ENCODE data around the gene DCC.

Gene DCC

GRCh38 chr18:53225567-53226325 lies 885.7 kb downstream of the DCC start:
- DNase-seq (ENCODE audit: low read depth): no peak

DNA sequence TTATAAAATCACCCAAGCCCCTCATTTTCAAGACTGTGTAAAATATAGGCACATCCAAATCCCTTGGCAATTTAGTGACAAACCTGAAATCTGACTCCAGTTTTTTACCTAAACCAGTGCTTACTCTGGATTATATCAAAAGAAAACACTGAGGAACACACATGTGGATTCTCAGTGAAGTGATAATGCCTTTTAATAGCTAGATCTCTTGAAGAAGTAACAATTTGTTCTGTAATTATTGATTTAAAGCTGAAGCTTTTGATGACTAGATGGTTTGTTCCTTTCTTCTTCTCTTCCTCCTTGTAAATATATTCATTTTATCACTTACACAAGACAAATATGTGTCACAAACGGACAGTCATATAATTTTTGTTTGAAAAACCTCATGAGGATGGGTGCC lies 894.6 kb downstream of the DCC start:
- DNase-seq (ENCODE audit: low read depth): no peak

- no peak for DNase-seq (ENCODE audit: low read depth)
Measured at GRCh38 chr18:53241161-53241560, 901.2 kb downstream of the DCC start.

- no peak for DNase-seq (ENCODE audit: low read depth)
Measured at GRCh38 chr18:53253789-53254188, 913.8 kb downstream of the DCC start.

GRCh38 chr18:53254265-53254664 lies 914.3 kb downstream of the DCC start:
- no peak for DNase-seq (ENCODE audit: low read depth)

DNA sequence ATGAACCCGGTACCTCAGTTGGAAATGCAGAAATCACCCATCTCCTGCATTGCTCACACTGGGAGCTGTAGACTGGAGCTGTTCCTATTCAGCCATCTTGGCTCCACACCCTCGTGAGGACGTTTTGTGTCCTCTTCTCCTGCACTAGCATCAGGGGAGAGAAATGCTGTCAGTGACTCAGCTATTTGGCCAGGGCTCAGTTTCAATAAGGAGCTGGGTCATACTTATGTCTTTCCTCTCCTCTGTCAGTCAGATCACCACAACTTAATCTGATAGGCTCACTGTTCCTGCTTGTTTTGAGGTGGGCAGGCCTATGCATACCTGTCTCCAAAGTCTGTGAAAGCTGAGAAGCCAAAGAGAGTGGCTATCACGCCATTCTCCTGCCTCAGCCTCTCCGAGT lies 921.2 kb downstream of the DCC start:
- no peak for DNase-seq (ENCODE audit: low read depth)

GRCh38 chr18:53266850-53267249 lies 926.9 kb downstream of the DCC start:
- DNase-seq (ENCODE audit: low read depth): no peak

DNA sequence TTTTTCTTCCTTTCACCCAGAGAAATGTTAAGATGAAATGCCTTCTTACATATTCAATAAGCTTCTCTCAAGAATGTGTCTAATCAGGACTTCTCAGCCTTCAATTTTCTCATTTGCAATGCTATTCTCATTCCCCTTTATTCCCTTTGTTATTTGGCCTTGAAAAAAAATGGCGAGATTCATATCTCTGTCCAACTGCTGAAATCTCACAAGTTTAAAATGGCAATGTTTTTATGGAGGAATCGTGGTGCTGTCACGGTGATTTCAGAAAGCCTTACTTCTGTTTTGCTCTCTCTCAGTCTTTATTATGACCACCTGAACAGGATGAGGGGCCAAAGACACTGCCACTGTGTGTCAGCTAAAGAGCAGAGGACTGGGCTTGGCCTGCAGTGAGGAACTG lies 928.5 kb downstream of the DCC start:
- DNase-seq (ENCODE audit: low read depth): no peak

GRCh38 chr18:53281406-53281805 lies 941.4 kb downstream of the DCC start:
- DNase-seq (ENCODE audit: low read depth): no peak

DNA sequence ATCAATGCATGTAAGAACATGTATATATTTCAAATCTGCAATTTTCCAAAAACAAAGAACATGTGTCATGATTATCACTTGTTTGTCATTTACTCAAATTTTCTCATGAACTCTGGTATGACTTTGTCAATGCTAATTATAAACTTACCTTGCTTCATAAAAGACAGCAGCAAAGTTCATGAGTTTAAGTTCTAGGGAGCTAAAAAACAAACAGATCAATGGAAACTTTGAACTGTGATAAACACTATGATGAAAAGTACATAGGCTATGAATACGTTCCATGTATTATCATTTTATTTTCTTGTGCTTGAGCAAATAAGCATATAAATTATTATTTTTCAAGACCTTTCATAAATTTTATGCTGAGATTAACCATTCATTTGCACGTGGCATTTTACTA lies 943.7 kb downstream of the DCC start:
- DNase-seq (ENCODE audit: low read depth): no peak

DNA sequence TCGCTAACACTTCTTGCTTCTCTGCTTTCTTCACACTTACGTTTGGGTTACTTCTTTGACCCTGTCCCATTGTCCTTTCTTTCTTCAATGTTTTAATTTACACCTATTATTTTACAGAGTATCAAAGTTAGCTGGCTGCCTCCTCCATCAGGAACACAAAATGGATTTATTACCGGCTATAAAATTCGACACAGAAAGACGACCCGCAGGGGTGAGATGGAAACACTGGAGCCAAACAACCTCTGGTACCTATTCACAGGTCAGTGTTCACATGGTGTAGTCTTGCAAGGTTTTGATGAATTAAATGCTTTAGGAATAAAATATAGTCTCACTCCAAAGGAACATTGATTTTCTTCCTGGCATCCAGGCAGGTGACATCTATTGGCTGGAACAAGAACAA lies 965.5 kb downstream of the DCC start:
- DNase-seq (ENCODE audit: low read depth): no peak

GRCh38 chr18:53319628-53320027 lies 979.6 kb downstream of the DCC start:
- no peak for DNase-seq (ENCODE audit: low read depth)

DNA sequence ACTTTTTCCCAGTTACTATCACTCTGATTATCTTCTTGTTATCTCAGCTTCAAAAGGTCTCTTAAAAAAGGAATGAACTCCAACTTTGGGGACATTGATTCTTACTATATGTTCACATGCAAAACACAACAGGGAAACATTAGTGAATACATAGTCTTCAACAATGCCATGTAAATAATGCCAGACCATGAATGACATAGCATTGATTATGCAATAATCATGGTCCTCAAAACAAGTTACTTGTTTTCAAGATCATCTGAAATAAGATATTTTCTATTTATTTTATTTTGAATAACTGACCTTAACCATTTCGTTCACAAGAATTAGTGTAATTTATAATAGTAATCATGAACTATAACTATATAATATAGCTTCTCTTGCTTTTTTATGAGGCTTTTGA lies 982.2 kb downstream of the DCC start:
- DNase-seq (ENCODE audit: low read depth): no peak

DNA sequence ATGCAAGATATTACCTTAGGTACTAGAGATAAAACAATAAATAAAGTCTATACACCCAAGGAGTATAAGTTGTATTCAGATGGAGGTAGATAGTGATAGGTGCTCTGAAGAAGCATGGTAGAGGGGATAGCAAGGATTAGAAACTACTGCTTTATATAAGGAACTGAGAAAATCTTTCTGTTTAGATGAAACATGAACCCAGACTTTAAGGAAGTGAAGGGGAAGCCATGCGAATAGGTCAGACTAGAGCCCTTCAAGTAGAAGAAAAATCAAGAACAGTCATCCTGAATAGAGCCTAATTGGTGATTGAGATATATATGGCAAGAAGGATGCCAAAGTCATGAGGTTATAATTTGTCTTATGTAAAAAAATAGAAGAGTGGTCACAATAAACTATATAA lies 984.4 kb downstream of the DCC start:
- no peak for DNase-seq (ENCODE audit: low read depth)

DNA sequence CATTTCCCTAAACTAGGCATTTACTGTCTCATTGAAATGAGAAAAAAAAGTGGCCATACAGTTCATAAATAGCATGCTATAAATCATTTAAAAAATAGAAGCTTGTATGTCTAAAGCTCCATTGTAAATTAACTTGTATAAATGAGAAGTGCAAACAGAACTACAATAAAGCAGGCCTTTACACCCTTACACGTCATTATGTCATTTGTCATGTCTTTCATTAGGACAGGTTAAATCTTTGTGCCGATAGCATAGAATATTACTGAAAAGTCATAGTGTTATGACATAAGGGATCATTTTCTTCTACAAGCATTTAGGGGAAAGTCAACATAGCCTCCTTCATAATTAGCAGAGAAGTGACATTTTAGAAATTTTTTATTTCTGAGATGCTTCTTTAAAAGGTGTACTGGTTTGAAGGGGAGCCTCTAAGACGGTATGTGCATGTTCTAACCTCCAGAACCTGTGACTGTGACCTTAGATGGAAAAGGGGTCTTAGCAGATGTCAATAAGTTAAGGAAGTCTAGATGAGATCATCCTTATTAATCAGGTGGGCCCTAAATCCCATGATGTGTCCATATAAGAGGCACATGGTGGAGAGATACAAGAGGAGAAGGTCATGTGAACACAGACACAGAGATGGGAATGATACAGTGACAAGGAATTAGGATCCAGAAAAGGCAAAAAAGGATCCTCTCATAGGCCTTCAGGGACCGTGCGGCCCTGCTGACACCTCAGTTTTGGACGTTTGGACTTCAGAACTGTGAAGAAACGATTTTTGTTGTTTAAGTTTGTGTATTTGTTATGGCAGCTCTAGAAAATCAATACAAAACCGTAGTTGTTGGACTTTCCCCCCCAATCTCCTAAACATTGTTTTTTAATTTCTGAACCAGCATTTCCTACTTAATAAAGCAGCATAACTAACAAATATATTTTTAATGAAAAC lies 1020.8 kb downstream of the DCC start:
- no peak for DNase-seq (ENCODE audit: low read depth)

GRCh38 chr18:53375621-53376020 lies 1035.6 kb downstream of the DCC start:
- DNase-seq (ENCODE audit: low read depth): no peak

DNA sequence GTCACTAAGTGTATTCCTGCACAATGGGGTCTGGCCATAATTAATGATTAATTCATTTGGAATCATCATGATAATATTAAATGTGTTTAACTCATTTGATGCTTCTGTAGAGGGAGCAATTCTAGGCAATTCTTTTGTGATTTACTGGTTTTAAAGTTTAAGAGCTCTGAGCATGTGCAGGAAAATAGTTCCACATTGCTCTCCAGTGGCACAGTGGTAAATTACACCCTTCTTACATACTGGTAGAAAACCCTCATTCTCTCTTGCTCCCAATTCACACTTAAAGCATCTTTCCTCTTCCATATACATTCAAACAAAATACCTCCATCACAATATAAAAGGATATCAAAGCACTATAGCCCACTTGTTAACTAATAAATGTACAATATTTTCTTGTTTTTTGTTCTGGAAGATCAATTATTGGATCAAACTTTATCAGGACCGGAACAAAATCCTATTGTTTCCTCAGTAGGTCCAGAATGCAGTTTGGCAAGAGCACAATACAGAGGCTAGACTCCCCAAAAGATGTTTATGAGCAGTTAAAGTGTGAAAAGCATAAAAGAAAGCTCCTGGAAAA lies 1040.2 kb downstream of the DCC start:
- no peak for DNase-seq (ENCODE audit: low read depth)

GRCh38 chr18:53382870-53383269 lies 1042.9 kb downstream of the DCC start:
- DNase-seq (ENCODE audit: low read depth): no peak

- no peak for DNase-seq (ENCODE audit: low read depth)
Measured at GRCh38 chr18:53385889-53386288, 1045.9 kb downstream of the DCC start.

DNA sequence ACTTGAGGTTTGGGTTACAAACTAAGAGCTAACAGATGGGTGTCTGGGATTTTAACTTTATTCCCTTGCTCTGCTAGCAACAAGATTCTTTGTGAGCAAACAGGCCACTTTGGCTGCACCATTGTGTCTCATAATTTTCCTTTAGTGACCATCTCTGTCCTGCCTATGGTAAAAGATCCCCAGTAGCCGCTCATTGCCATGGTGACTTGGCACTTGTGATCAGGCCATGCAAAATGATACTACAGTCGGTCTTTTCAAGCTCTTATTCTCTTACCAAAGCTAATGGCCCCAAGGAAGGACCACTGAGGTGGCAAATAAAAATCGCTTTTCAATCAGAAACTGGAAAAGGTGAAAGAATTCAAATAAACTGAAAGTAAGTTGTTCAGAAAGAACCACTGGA lies 1047.6 kb downstream of the DCC start:
- DNase-seq (ENCODE audit: low read depth): no peak

- no peak for DNase-seq (ENCODE audit: low read depth)
Measured at GRCh38 chr18:53402670-53403069, 1062.7 kb downstream of the DCC start.

- DNase-seq (ENCODE audit: low read depth): no peak
Measured at GRCh38 chr18:53408271-53408670, 1068.3 kb downstream of the DCC start.

GRCh38 chr18:53411511-53411910 lies 1071.5 kb downstream of the DCC start:
- DNase-seq (ENCODE audit: low read depth): no peak
